ENCODE results near the gene CALN1. TPM values are rescaled to one million over a fixed set of nuclear protein-coding genes. Genes with fewer than 3 reads are reported as not detected.

CALN1 gene
- total and polyA plus RNA-seq, 2 experiments from 2014 or later = 7.6 to 14.5 TPM

- TF ChIP-seq EZH2 (IDR thresholded peaks at IDR 0.05; ENCODE audit: low read depth, unreplicated experiment) = no peak
- TF ChIP-seq JUNB (IDR thresholded peaks at IDR 0.05; ENCODE audit: unreplicated experiment) = no peak
- no peak for TF ChIP-seq POLR2AphosphoS5 (IDR thresholded peaks at IDR 0.05; ENCODE audit: low read depth)
- no peak for TF ChIP-seq CTCF (conservative IDR thresholded peaks at IDR 0.05; ENCODE audit: low read depth in 2 of 2)
- TF ChIP-seq ZNF331 (CRISPR knock-in tag; IDR thresholded peaks at IDR 0.05; ENCODE audit: low read depth) = no peak
- TF ChIP-seq STAT1 (IDR thresholded peaks at IDR 0.05; ENCODE audit: unreplicated experiment) = no peak
- no peak for TF ChIP-seq ETS1 (IDR thresholded peaks at IDR 0.05)
Observed at GRCh38 chr7:72062666-72063065, 349.5 kb downstream of the CALN1 start (continued).

- Histone ChIP-seq H3F3A (replicated peaks; ENCODE audit: low read depth) (no peaks in the 10 kb centered on the region), H3K27ac (ENCODE audit: low read depth) (no peak overlapping the region), H3K36me3 (ENCODE audit: insufficient read depth) (no peaks in the 10 kb centered on the region), H3K27me3 (ENCODE audit: insufficient read depth) (no peaks in the 10 kb centered on the region), H3K79me2 (replicated peaks; ENCODE audit: insufficient read depth) (no peaks in the 10 kb centered on the region), H3K9me2 (ENCODE audit: insufficient read depth) (no peaks in the 10 kb centered on the region), H3K4me1 (ENCODE audit: insufficient read depth) (no peaks in the 10 kb centered on the region), H3K4me2 (no peak overlapping the region), H3K4me3 (no peak overlapping the region), H4K20me1 (replicated peaks; ENCODE audit: insufficient read depth) (no peaks in the 10 kb centered on the region), H2AFZ (no peak overlapping the region)
- Mint-ChIP-seq H3K4me3 (no peak overlapping the region), H3K27ac (no peak overlapping the region), H3K4me1 (no peaks in the 10 kb centered on the region), H3K27me3 (ENCODE audit: insufficient read depth, low read depth, poor library complexity) (peaks cover 2% of the 10 kb centered on the region), H3K36me3 (ENCODE audit: low read depth) (peaks cover 12% of the 10 kb centered on the region; the same call in 2 of the 3 replicates), H3K9me3 (peaks cover 4% of the 10 kb centered on the region; the same call in 1 of the 3 replicates)
- ATAC-seq (no peak), DNase-seq (ENCODE audit: low spot score) (no peak)
- TF ChIP-seq ZNF331 (CRISPR knock-in tag; IDR thresholded peaks at IDR 0.05; ENCODE audit: low read depth) = no peak
Observed at GRCh38 chr7:72059925-72060324, 352.2 kb downstream of the CALN1 start.

DNA sequence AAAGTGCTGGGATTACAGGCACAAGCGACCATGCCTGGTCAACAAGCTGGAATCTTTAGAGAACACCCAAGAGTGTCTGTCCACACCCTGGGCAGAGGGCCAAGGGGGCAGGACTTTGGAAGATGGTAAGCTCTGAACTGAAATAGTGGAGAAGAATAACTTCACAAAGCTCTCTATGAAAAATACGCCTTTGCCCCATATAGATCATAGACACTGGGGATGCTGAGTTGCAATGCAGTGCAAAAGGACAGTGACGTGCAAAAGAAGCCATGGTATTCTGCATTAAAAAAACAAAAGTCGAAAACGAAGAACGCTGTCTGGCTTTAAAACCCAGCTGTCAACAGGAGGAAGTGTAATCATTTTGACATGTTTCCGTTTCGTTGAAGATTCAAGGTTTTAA is 353.6 kb downstream of the CALN1 start:
- Mint-ChIP-seq H3K4me3 (no peak overlapping the region), H3K36me3 (ENCODE audit: low read depth) (peaks cover 14% of the 10 kb centered on the region; the same call in 2 of the 3 replicates), H3K27ac (no peak overlapping the region), H3K27me3 (ENCODE audit: insufficient read depth, low read depth, poor library complexity) (peaks cover 2% of the 10 kb centered on the region), H3K9me3 (peaks cover 9% of the 10 kb centered on the region; the same call in 2 of the 3 replicates), H3K4me1 (no peaks in the 10 kb centered on the region)
- ATAC-seq = no peak
- Histone ChIP-seq H3K36me3 (ENCODE audit: insufficient read depth) (no peaks in the 10 kb centered on the region), H3K4me3 (no peak overlapping the region), H3K9me2 (ENCODE audit: insufficient read depth) (no peaks in the 10 kb centered on the region), H3K4me2 (no peak overlapping the region), H3K4me1 (ENCODE audit: insufficient read depth) (no peaks in the 10 kb centered on the region), H3K27ac (ENCODE audit: low read depth) (no peak overlapping the region), H4K20me1 (replicated peaks; ENCODE audit: insufficient read depth) (no peaks in the 10 kb centered on the region), H3K79me2 (replicated peaks; ENCODE audit: insufficient read depth) (no peaks in the 10 kb centered on the region), H3F3A (replicated peaks; ENCODE audit: low read depth) (no peaks in the 10 kb centered on the region), H2AFZ (no peak overlapping the region), H3K27me3 (ENCODE audit: insufficient read depth) (no peaks in the 10 kb centered on the region)
- DNase-seq (ENCODE audit: low spot score) = no peak
- no peak for TF ChIP-seq ZNF331 (CRISPR knock-in tag; IDR thresholded peaks at IDR 0.05; ENCODE audit: low read depth)
- TF ChIP-seq, protein P1, sequence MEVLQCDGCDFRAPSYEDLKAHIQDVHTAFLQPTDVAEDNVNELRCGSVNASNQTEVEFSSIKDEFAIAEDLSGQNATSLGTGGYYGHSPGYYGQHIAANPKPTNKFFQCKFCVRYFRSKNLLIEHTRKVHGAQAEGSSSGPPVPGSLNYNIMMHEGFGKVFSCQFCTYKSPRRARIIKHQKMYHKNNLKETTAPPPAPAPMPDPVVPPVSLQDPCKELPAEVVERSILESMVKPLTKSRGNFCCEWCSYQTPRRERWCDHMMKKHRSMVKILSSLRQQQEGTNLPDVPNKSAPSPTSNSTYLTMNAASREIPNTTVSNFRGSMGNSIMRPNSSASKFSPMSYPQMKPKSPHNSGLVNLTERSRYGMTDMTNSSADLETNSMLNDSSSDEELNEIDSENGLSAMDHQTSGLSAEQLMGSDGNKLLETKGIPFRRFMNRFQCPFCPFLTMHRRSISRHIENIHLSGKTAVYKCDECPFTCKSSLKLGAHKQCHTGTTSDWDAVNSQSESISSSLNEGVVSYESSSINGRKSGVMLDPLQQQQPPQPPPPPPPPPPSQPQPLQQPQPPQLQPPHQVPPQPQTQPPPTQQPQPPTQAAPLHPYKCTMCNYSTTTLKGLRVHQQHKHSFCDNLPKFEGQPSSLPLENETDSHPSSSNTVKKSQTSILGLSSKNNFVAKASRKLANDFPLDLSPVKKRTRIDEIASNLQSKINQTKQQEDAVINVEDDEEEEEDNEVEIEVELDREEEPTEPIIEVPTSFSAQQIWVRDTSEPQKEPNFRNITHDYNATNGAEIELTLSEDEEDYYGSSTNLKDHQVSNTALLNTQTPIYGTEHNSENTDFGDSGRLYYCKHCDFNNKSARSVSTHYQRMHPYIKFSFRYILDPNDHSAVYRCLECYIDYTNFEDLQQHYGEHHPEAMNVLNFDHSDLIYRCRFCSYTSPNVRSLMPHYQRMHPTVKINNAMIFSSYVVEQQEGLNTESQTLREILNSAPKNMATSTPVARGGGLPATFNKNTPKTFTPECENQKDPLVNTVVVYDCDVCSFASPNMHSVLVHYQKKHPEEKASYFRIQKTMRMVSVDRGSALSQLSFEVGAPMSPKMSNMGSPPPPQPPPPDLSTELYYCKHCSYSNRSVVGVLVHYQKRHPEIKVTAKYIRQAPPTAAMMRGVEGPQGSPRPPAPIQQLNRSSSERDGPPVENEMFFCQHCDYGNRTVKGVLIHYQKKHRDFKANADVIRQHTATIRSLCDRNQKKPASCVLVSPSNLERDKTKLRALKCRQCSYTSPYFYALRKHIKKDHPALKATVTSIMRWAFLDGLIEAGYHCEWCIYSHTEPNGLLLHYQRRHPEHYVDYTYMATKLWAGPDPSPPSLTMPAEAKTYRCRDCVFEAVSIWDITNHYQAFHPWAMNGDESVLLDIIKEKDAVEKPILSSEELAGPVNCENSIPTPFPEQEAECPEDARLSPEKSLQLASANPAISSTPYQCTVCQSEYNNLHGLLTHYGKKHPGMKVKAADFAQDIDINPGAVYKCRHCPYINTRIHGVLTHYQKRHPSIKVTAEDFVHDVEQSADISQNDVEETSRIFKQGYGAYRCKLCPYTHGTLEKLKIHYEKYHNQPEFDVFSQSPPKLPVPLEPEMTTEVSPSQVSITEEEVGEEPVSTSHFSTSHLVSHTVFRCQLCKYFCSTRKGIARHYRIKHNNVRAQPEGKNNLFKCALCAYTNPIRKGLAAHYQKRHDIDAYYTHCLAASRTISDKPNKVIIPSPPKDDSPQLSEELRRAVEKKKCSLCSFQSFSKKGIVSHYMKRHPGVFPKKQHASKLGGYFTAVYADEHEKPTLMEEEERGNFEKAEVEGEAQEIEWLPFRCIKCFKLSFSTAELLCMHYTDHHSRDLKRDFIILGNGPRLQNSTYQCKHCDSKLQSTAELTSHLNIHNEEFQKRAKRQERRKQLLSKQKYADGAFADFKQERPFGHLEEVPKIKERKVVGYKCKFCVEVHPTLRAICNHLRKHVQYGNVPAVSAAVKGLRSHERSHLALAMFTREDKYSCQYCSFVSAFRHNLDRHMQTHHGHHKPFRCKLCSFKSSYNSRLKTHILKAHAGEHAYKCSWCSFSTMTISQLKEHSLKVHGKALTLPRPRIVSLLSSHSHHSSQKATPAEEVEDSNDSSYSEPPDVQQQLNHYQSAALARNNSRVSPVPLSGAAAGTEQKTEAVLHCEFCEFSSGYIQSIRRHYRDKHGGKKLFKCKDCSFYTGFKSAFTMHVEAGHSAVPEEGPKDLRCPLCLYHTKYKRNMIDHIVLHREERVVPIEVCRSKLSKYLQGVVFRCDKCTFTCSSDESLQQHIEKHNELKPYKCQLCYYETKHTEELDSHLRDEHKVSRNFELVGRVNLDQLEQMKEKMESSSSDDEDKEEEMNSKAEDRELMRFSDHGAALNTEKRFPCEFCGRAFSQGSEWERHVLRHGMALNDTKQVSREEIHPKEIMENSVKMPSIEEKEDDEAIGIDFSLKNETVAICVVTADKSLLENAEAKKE (CRISPR knock-in tag; IDR thresholded peaks at IDR 0.05) = no peak
- TF ChIP-seq ETS1 (IDR thresholded peaks at IDR 0.05) = no peak
- TF ChIP-seq POLR2AphosphoS5 (IDR thresholded peaks at IDR 0.05; ENCODE audit: low read depth) = no peak
- TF ChIP-seq ZNF114 (CRISPR knock-in tag; IDR thresholded peaks at IDR 0.05) = no peak
- TF ChIP-seq STAT1 (IDR thresholded peaks at IDR 0.05; ENCODE audit: unreplicated experiment) = no peak
- no peak for TF ChIP-seq EZH2phosphoT487 (IDR thresholded peaks at IDR 0.05; ENCODE audit: unreplicated experiment)

Measured in GM23338 (cell line).